Activated naive CD4-positive, alpha-beta T cell treated with Interleukin-2 at 50 U/mL for 16 hours (primary cell): ENCODE measurements around the gene RWDD3.

Source experiments
- DNase-seq: peaks from one replicate; pipeline ENCODE4 v3.0.0-alpha.2; 2020

The RWDD3 gene

GRCh38 chr1:95230768-95231191 lies 3.2 kb upstream of the RWDD3 start:
- DNase-seq, result no peak

GRCh38 chr1:95232646-95233318 lies 1.2 kb upstream of the RWDD3 start:
- DNase-seq, result no peak

DNA sequence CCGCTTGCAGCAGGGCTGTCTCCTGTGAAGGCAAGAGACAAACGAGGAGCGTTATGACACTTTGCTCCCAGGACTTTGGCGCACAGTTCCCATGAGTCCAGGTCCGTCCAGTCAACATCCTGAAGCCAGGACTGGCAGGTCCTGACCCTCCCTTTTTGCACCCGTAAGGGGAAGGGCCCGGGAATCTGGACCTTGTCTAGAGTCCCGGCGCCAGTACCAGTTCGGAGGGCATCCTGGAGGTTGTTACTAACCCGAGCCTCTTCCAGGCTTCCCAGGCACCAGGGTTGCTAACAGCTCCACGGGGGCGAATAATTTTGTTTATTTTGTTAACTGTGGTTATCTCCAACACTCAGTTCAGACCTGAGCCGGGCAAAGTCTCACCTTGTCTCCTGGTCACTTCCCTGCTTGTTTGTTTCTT lies 682 bp upstream of the RWDD3 start:
- no peak for DNase-seq

- DNase-seq, result no peak
Observed at GRCh38 chr1:95236784-95237575, 3.0 kb downstream of the RWDD3 start.

DNA sequence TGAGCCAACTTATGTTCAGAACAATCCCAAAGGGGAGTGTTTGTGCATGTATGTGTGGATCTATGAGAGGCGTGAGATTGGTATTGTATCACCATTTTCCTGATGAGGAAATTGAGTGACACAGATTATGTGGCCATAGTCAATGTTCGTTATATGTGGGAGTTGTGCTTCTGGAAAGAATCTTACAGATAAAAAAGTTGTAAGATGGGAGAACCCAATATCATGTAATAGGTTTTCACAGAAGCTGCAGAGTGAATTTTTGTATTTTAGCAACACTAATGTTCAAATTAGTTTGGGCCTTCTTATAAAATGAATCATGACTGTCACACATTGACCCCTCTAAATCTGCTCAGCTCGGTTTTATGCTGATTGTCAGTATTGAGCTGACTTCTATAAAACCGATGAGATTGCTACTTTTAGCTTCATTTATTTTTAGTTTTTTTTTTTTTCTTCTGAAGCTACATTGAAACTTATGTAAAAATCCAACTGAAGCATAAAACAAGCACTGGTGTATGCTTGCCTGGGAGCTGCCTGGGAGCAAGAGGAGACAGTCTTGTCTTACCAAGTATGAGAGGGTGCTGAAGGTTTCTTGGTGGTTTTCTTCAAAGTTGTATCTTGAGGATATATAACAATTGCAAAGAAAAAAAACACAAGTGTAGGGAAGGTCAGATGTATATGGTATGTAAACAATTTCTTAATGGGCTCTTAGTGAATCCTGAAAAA lies 4.1 kb downstream of the RWDD3 start:
- DNase-seq, result no peak

- DNase-seq, result no peak
Observed at GRCh38 chr1:95245029-95245428, 11.0 kb downstream of the RWDD3 start.

- no peak for DNase-seq
Observed at GRCh38 chr1:95246511-95246910, 12.5 kb downstream of the RWDD3 start.

DNA sequence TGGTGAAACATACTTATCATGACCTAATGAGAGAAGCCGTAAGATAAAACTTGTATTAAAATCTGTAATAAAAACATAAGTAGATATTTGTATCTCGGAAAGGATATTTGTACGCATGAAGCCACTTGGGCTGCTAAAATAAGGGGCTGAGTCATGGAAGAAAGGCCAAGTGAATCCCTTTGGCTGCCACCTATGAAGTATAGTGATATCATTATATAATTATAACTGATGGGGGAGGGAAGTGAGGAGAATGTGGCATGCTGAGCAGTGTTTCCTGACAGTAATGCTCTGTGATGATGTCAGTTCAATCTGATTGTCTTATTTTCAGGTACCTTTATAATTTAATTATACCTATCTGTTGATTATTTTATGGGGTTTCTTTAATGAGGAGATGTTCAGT lies 13.6 kb downstream of the RWDD3 start:
- no peak for DNase-seq

DNA sequence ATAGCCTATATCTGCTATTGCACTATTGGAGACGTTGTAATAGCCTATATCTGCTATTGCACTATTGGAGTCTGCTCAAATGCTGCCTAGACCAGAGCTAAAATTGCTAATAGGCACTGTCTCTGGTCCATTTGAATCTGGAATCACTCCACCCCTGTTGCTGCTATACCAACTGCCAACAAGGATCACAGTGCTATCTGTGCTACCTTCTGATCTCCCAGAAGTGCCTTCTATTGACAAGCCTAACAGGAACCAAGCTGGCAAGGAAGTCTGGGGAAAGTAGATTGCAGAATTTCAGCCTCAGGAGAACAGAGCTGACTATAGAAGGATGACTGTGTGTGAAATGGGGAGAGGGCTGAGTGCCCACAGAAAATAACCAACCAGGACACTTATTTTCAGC lies 15.9 kb downstream of the RWDD3 start:
- no peak for DNase-seq

- DNase-seq, result no peak
Observed at GRCh38 chr1:95252422-95252821, 18.4 kb downstream of the RWDD3 start.

DNA sequence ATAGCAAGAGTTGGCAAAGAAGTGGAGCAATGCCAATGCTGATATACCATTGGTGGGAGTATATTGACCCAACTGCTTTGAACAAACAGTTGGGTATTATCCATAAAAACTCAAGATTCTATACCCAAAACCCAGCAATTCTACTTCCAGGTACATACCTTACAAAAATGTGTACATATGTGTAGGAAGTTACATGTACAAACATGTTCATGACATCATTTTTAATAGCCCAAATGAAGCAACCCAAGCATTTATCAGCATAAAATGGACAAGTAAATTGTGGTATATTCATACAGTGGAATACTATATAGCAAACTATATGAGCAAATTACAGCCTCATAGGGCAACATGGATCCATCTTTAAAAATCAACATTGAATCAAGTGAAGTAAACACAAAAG lies 20.9 kb downstream of the RWDD3 start:
- DNase-seq, result no peak

- DNase-seq, result no peak
Observed at GRCh38 chr1:95255826-95256225, 21.8 kb downstream of the RWDD3 start.

- DNase-seq, result no peak
Observed at GRCh38 chr1:95257758-95258157, 23.7 kb downstream of the RWDD3 start.

DNA sequence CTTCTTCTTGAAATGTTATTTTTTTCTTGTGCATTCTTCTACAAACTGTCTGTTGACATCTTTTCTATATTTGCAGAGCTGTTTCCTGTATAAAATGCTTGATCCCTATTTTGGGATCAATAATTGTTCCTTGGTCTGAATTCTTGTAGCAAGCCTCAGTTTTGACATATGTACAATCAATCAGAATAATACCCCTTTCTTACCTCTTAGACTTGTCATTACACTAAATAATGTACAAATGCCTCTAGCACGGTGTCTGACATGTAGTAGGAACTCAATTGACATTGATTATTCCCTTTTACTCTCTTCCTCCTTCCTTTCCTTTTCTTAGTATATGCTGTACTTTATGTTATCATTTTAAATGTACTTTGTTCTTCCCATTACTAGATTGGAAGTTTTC lies 25.2 kb downstream of the RWDD3 start:
- DNase-seq, result no peak

GRCh38 chr1:95262913-95263312 lies 28.9 kb downstream of the RWDD3 start:
- no peak for DNase-seq

DNA sequence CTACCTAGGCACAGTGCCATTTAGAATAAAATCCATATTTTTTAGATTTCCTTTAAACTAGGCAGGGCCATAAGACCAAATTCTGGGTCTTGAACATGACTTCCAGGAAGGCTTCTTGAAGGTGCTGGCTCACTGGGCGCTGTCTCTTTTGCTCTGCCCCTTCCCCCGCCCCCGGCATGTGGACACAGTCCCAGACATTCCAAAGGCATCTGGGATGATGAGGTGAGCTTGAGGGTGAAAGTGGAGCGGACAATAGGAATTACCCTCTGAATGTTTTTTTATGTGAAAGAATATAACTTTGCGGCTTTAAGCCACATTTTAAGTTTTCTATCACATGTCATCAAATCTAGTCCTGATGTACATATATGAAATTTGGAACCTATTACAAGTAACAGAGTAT lies 29.4 kb downstream of the RWDD3 start:
- no peak for DNase-seq

- DNase-seq, result no peak
Observed at GRCh38 chr1:95265106-95265505, 31.1 kb downstream of the RWDD3 start.

DNA sequence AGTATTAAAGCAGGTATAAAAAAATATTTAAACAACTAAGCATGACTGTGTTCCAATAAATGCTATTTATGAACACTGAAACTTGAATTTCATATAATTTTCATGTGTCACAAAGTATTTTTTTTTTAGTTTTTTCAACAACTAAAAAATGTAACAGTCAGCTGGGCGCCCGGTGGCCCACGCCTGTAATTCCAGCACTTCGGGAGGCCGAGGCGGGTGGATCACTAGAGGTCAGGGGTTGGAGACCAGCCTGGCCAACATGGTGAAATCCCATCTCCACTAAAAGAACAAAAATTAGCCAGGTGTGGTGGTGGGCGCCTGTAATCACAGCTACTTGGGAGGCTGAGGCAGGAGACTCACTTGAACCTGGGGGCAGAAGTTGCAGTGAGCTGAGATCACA lies 42.4 kb downstream of the RWDD3 start:
- no peak for DNase-seq

DNA sequence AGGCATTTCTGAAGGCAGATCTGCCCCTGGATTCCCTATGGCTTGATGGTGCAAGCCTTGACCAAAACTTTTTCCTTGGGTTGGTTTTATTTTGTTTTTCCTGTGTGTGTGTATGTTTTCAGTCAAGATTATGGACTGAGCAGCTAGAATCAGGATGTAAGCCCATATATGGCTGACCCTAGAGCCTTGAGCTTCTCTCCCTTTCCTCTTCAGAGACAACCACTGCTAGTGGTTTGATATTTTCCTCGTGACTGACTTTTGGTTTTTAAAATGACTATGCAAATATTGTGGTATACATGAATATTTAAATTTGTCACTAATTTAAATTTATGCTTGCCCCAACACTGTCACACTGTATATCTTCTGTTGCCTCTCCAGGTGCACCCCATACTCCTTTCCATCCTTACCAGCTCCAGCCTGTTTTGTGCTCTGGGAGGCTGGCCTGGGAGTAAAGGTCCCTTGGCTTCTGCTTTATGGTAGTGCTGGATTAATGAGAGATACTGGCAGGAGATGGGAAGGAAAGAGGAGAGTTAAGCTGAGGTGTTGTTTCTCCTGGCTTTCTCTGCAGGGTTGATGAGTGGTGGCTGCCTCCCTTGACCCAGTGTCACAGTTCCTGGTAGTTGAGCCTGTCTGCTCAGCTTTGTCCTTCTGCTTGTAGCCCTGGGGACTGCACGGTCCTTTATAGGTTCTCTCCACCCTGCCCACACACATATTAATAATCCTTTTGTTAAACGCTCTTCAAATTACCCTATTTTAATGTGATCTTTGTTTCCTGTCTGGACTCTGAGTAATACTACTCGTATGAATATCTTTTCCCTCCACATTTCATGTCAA lies 44.4 kb downstream of the RWDD3 start:
- DNase-seq, result no peak

GRCh38 chr1:95281781-95282517 lies 47.9 kb downstream of the RWDD3 start:
- no peak for DNase-seq

- DNase-seq, result no peak
Observed at GRCh38 chr1:95282518-95282895, 48.5 kb downstream of the RWDD3 start.

DNA sequence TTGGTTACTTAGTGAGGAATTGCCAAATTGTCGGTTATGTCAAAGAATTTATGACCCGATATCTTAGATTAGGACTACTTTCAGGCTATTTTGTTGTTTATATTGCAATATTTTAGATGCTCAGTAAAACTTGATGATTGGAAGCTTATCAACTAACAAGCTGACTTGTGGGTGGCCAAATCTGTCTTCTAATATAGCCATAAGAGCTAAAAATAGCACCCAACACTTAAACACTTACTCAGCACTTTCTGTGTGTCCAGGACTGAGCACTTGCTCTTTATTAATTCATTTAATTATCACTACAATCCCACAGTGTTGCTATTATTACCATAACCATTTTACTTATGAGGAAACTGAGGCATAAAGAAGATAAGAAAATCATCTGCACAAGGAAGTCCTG lies 50.4 kb downstream of the RWDD3 start:
- no peak for DNase-seq
